GM18505 (cell line): ENCODE data around the gene NRCAM.

Experiments
- ATAC-seq: cut with Tn5 transposase; IDR thresholded peaks from one replicate; pipeline ENCODE4 v1.9.1; 2021; ENCODE audit not compliant: unreplicated experiment
- POLR2A ChIP-seq: IDR thresholded peaks from 4 replicates; pipeline ENCODE4 v1.6.1; 2011; ENCODE audit warnings: borderline replicate concordance; ENCODE audit not compliant: insufficient read depth, insufficient read length; ENCODE audit errors: extremely low read depth

Gene NRCAM

DNA sequence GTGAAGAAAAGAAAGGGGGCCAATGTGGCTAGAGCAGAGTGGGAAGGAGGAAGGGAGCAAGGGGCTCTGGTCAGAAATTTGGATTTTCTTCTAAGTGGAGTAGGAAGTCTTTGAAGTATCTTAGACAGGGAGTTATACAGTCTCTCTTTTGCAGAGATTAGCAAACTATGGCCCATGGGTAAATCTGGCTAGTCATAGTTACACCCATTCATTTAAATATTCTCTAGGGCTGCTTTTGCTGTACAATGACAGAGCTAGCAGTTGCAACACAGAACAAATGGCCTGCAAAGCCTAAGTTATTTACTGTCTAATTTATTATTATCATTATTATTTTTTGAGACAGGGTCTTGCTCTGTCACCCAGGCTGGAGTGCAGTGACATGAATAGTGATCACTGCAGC, 315.6 kb downstream of the NRCAM start:
- no peak for ATAC-seq
- no peak for TF ChIP-seq POLR2A

DNA sequence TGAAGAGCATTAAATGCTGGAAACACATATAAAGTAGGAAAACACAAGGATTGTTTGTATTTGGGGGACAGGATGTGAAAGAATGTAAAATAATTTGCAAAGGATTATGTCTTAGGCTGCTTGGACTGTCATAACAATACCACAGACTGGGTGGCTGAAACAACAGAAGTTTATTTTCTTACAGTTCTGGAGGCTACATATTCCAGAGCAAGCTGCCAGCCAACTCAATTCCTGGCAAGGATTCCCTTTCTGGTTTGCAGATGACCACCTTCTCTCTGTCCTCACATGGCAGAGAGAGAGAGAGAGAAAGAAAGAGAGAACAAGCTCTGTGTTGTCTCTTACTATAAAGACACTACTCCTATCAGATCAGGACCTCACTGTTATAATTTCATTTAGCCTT, 317.3 kb downstream of the NRCAM start:
- TF ChIP-seq POLR2A: no peak
- no peak for ATAC-seq

DNA sequence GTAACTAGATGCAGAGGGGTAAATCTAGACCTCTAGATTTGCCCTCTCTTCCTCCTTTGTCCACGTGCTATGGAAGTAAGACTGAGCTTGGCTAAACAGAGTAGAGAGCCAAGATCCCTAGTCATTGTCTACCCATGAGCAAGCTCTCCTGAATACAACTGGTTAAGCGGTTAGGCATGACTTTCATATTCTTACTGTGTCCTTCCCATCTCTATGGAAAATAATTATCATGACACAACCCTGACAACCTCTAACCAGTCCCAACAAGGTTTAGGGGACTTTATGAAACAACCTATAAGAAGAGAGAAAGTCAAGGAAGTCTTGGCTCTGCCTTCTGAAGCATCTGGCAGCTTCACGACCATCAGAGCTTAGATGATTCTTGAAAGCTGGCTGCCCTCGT, 318.2 kb downstream of the NRCAM start:
- ATAC-seq: no peak

DNA sequence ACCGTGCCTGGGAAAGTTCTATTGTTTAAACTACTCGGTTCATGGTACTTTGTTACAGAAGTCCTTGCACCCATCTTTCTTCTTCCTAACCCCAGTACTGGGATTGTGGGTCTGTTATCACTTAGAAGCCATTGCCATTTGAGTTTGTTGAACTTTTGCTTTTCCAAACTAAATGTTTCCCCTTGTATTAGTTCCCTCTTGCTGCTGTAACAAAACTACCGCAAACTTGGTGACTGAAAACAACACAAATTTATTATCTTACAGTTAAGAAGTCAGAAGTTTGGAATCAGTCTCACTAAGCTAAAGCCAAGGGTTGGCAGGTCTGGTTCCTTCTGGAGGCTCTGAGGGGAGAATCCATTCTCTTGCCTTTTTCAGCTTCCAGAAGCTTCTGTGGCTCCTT, 319.2 kb downstream of the NRCAM start:
- TF ChIP-seq POLR2A: no peak
- no peak for ATAC-seq

More for the DNA sequence above, 318.2 kb downstream of the NRCAM start:
- TF ChIP-seq POLR2A: no peak

DNA sequence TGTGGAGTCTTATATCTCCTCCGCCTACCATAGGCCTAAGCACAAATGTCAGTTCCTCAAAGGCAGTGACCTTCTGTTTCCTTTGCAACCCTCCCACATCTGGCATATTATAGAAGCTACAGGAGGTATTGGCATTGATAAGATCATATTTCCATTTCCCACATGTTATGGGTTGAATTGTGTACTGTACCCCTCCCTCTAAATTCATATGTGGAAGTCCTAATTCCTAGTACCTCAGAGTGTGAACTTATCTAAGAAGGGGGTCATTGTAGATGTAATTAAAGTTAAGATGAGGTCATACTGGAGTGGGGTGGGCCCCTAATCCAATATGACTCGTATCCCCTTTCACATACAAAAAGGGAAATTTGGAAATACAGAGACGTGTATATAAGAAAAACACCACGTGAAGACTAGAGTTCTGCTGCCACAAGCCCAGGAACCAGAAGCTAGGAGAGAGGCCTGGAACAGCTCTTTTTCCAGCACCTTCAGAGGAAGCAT, 320.0 kb downstream of the NRCAM start:
- ATAC-seq: peak; percentile 24
- TF ChIP-seq POLR2A: no peak

DNA sequence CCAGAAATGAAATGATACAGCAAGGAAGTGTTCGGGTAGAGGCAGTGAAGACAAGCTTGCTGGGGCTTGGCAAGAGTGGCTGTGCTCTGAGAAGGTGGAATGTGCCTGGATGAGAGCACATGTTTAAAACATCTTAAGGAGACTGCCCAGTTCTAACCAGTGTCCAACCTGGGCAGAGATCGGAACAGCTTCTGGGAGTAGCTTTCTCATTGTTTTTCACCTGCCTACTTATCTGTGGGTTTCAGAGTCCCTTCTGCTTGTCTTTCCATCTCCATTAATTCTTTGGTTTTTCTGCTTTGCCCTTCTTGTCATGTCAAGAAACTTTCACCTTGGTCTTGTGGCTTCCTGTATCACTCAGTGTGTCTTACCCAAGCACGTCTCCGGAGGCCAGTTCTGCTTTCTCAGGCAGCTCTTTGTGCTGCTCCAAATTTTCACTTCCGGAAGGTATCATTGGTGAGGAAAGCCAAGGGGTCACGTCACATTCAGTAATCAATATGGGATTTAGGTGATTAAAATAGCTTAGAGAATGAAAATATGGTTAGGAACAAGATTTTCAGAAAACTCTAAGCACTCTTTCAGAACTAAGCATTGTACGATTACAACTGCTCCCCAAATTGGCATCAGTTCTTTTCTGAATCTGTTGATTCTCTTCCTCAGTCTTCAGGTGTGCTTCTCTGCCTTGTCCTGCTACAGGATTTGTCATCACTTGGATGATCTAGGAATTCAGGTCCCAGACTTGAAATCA, 320.6 kb downstream of the NRCAM start:
- TF ChIP-seq POLR2A: no peak
- ATAC-seq: peak; percentile 98

- ATAC-seq: no peak
- TF ChIP-seq POLR2A: no peak
Measured at GRCh38 chr7:108134486-108134885, 321.8 kb downstream of the NRCAM start.

DNA sequence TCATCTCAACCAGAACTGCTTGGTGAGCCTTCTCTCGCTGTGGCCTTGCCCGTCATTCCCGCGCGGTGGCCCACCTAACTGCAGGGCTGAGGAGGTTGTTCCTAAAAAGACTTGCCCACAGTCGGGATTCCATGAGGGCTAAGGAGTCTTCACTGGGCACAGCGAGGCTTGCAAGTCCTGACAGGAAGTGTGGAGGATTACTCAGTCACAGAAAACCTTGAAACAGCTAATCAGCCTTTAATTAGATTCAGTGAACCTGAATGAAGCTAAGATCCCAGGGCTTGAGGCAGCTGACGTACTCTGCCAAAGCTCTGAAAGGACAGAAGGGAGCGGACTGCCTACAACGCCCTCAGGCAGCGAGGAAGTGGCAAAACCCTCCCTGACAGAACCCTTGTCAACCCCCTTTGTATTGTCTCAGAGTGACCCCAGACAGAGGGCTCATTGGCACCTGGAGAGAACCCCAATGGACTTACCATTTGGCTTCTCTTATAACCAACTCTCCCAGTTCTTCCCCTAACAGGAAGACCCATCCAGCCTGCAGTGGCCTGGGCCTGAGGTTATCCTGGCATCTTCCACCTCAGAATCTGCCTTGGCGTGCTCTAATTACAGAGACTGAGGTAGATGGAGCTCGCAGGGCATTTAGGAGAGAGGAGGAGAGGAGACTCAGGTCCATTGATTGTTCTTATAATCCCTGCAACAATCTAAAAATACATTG, 323.5 kb downstream of the NRCAM start:
- ATAC-seq: no peak

DNA sequence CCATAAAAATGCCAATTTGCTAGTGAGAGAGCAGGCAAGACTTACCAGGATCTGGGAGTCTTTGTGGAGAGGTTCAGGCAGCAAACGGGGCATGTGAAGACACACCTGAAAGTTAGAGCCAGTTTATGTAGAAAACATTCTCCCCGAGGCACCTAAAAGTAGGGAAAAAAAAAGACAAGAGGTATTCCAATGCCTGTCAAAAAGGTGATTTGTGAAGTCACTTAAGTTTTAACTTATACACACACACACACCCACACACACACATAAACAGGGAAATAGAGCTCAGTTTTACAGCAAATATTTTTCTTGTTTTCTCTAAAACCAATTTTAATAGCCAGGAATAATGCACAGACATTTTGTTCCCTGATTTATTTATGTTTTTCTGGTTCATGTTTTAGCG, 326.0 kb downstream of the NRCAM start, which contains the start of gene LAMB4:
Gene LAMB4 (minus strand): TSS at position 101 of the 400 bp plus-strand sequence. CDS start 7,197 bp downstream, outside the sequence.
- no peak for TF ChIP-seq POLR2A
- no peak for ATAC-seq

More for the DNA sequence above, 323.5 kb downstream of the NRCAM start:
- no peak for TF ChIP-seq POLR2A

GRCh38 chr7:108129018-108129965, 326.9 kb downstream of the NRCAM start:
- no peak for ATAC-seq
- TF ChIP-seq POLR2A: no peak

- TF ChIP-seq POLR2A: no peak
- no peak for ATAC-seq
Measured at GRCh38 chr7:108128514-108128913, 327.7 kb downstream of the NRCAM start.

DNA sequence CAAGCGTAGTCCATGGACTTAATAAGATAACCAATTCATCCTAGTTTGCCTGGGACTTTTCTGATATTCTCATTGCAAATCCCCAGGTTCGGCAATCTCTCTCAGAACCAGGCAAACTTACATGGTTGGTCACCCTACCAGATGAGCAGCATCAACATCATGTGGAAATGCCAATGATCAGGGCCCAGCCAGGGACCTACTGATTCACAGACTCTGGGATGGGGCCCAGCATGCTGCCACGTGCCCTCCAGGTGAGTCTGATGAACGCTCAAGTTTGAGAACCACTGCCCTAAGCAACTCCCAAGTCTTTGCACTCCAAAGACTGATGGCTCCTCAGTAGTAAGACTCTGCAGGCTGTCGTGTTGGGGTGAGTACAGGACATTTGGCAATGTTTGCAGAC, 328.8 kb downstream of the NRCAM start:
- no peak for TF ChIP-seq POLR2A
- ATAC-seq: no peak

- TF ChIP-seq POLR2A: no peak
- no peak for ATAC-seq
Measured at GRCh38 chr7:108124820-108125219, 331.4 kb downstream of the NRCAM start.
